ENCODE results near the gene NHLH2.

Gene NHLH2

DNA sequence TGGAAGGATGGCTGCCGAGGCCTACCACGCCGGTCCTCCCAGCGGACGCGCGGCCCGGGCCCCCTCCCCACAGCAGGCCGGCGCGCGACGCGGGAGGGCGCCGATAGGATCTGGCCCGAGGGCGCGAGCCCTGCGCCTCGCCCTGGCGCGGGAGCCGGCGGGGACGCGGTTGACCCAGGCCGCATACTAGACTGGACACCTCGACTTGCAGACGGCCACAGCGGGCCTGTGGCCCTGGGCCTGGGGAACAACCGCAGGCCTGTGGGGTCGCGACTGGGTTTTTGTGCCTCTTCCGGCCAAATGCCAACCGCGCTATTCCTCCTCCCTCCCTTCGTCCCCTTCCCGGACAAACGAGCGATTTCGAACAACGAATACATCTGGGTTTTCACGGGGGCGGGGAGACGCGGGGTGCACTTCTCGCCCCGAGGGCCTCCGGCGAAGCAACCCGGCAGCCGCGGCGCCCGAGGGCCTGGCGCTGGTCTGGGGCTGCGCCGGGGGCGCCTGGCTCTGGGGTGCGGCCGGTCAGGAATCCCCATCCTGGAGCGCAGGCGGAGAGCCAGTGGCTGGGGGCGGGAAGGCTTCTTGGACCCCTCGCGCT, 2.4 kb downstream of the NHLH2 start:
- in situ Hi-C loops (cut with MboI; ENCODE audit: low sequenced_read_pairs) = no loop called here

DNA sequence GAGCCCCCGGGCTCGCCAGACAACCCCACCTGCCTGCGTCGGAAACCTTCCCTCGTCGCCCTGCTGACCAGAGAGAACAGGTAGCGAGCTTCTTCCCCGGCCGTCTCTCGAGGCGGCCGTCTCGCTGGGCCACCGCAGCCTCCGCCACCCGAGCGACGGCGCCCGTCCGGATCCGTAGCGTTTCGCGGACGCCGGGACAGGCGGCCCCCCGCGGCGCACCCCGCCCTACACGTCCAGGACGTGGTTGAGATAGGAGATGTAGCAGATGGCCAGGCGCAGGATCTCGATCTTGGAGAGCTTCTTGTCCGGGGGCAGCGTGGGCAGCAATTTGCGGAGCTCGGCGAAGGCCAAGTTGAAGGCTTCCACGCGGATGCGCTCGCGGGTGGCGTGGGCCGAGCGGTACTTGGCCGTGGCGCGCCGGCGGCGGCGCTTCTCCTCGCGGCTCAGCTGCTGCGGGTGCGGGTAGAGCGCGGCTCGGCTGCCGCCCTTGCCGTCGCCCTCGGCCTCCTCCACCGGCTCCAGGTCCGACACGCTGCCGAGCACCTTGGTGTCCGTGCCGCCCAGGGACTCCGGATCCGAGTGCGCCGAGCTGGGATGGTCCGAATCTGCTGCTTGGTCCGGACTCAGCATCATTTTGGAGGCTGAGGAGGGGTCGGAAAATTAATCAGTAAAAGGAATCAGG, 3.0 kb downstream of the NHLH2 start:
- in situ Hi-C loops (cut with MboI; ENCODE audit: low sequenced_read_pairs) = no loop called here

DNA sequence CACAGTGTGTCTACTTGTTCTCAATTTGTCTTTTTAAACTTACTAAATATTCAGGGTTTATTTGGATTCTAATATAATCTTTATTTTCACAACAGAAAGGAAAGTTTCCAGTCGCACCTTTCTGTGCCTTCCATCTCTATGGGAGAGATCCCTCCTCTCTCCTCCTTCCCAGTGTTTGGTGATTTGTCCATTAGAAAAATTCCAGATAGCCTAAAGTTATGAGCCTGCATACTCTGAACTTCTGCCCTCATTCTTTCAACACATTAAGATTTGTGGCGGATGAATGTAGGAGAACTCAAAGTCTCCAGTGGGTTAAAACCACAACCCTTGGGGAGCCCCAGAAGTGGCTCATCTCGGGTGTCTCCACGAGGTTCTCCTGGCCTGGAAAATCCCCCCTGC, 3.6 kb downstream of the NHLH2 start:
- in situ Hi-C loops (cut with MboI; ENCODE audit: low sequenced_read_pairs) = no loop called here

DNA sequence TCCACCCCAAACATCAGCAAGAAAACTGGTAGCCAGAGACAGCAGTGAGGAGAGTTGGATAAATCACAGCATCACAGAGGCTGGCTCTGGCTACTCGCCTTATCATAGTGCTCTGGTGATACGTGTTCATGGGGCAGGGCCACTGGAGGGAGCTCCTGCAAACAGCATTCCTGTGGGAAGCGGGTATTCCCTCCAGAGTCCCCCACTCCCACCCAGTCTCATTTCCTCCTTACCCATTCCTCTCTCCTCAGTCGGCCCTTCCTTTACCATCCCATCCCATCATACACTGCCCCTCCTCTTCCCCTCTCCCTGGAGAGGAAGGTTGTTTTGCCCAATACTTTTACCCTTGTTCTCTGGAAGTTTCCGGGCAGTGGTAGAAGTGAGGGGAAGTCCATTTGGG, 7.1 kb downstream of the NHLH2 start:
- in situ Hi-C loops (cut with MboI; ENCODE audit: low sequenced_read_pairs) = no loop called here

DNA sequence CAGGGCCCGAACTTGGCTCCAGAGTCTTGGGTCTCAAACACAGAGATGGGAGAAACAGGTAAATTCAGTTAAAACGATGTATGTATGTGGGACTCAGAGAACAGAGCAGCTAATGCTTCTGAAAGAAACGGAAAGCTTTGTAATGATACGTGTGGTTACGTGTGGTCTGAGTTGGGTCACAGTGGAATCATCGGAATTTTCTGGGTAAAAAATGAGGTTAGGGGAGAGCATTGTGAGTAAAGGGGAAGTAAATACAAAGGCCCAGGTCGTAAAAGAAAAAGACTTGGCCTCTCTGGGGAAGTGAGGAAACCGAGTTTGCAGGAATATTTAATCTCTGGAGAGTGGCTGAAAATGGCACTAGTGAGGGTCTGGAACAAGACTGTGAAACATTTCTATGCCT, 8.3 kb downstream of the NHLH2 start:
- in situ Hi-C loops (cut with MboI; ENCODE audit: low sequenced_read_pairs) = no loop called here

DNA sequence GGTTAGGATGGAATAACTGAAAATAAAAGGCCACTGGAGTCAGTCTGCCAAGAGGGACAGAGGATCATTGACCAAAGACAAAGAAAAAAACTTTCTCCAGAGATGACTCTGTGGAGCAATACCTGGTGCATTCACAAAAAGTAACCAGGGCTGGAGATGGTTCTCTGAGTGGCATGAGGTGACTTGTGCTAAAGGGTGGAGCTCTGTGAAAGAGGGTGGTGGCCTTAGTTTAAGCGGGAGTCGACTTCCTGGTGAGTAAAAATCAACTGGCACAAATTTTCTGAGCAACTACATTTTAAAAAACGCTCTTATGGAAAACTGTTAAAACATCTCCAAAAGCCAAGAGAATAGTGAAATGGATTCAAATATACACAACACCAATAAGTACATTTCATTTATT, 10.0 kb downstream of the NHLH2 start:
- in situ Hi-C loops (cut with MboI; ENCODE audit: low sequenced_read_pairs) = no loop called here

DNA sequence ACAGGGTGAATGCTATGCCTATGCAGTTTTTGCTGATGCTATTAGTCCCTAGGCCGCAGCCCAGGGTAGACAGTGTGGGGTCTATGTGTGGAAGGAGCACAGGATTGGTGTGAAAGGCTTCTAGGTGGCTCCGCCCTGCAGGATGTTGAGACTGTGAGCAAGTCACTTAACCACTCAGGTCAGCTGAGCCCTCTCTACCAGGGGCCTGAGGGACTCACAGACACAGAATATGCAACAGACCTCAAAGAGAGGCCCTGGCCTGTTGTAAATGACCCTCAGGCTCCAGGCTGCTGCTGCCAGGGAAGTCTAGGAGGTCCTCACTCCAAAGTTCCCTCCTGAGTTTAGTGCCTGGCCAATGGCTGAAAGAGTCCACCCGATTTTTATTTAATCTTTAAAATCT, 11.0 kb downstream of the NHLH2 start:
- in situ Hi-C loops (cut with MboI; ENCODE audit: low sequenced_read_pairs) = no loop called here

DNA sequence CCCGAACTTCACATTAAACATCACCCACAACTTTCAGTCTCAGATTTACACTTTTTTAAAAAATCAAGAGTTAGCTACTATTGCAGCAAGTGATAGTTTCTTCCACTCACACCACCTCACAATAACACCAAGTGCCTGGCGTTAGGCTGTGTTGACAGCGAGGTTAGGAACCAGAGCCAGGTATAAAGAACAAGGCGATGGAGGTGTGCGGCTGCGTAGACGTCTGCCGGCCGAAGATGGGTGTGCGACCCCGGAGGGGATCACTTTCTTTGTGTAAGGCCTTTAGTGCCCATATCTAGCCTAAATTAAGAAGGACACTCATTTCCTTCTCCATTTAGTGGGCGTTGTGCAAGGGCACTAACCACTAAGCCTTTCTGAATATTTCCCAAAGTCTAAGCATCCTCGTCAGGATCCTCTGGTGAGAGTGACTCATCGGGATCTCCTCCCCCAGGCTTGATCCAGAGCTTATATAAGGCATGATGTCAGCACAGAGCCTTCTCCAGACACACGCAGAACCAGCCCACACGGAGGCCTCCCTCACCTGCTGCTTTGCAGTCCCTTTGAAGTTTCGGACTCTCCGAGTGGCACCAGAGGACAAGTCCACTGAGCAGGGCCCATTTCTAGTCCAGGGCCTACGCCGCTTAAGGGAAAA, 11.8 kb downstream of the NHLH2 start:
- in situ Hi-C loops (cut with MboI; ENCODE audit: low sequenced_read_pairs) = no loop called here

DNA sequence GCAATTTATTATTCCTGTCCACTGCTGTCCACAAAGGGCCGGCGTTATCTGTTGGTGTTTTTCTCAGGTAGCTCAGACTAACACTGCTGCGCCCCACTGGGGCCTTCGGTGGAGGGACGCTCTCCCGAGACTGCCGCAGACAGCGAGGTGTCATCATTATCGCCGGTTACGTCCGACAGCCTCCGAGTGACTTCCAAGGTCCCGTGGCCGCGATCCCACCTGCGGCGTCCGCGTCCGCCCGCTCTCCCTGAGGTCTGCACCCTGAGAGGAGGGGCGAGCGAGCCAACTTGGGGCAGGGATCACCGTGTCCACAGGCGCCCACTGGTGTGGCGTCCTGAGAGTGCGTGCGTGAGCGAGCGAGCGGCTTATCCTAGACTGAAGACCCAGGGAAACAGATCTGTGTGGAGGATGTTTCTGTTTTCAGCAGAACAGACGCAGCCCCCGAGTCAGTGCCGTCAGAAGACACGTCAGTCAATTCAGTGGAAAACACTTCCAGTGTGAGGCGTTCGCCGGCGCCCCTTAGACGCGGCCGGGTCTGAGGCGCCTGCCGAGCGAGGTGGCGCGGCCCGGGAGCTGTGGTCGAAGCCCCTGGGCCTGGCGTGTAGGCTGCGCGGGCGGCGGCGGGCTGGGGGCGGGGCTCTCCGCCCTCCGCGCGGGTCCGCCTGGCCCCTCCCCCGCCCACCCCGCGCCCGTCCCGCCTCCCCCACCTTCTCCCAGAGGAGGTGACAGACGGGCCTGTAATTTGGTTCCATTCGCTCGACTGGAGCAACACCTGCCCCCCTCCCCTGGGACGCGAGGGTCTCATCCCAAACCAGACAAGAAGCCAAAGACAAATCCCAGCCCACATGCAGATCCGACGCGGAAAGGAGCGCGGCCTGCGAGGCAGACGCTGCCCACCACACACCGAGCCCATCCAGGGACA, 12.6 kb downstream of the NHLH2 start:
- in situ Hi-C loops (cut with MboI; ENCODE audit: low sequenced_read_pairs) = no loop called here

DNA sequence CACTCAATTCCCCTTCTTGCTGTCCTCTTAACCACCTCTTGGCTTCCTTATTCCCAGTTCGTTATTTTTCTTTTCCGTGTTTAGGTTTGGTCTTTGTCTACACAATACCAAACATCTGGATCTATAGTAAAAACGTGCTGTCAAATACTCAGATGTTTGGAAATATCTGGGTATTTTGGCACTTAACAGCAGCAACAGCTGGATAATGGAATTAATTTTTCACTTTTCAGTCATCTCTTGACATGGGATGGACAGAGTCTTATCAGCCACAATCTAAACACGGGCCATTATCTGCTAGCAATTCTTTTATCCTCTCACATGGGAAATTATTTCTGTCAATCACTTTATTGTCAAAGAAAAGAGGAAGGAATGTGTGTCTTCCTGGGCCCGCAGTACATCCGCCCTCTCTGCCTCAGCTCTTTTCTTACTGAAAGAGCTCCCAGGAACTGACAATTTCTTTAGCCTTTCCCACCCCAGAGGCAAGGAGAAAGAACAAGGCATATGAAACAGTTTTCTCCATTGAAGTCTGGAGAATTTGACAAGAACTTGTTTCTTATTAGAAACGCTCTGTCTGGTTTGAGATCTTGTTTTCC, 13.4 kb downstream of the NHLH2 start:
- in situ Hi-C loops (cut with MboI; ENCODE audit: low sequenced_read_pairs) = no loop called here

DNA sequence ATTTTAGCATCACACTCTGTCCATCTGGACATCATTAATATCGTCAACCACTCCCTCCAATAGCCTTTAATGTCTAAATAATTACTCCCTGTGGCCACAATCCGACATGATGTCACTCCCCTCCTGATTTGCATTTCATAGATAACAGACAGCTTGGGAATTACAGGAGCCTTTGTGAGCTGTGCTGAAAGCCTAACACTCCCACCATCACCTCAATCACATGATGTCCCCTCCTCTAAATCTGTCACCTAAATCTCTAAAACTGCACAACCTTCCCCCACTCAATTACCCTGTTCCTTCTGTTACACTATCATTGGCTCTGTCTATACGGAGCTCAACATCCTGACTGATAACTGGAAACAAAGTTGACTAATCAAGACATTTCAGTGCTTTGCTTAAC, 14.3 kb downstream of the NHLH2 start:
- in situ Hi-C loops (cut with MboI; ENCODE audit: low sequenced_read_pairs) = no loop called here

DNA sequence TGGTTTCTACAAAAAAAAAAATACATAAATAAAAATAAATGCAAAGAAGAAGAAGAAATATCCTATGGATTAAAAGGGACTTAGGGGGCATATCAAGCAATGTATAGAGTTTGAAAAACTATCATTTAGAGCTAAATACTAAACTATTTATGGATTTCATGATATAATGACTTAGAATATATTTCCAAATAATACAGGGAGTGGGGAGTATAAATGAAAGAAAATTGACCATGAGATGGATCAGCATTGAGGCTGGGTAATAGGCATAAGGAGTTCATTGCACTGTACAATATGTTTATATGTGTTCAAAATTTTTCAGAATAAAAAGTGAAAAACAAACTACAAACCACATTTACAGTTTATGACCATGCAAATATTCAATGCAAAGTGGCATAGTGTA, 18.8 kb downstream of the NHLH2 start:
- in situ Hi-C loops (cut with MboI; ENCODE audit: low sequenced_read_pairs) = loop anchor here (25.0 kb wide), 1 partner anchor 165 kb away; the partner anchor contains the start of gene SLC22A15

DNA sequence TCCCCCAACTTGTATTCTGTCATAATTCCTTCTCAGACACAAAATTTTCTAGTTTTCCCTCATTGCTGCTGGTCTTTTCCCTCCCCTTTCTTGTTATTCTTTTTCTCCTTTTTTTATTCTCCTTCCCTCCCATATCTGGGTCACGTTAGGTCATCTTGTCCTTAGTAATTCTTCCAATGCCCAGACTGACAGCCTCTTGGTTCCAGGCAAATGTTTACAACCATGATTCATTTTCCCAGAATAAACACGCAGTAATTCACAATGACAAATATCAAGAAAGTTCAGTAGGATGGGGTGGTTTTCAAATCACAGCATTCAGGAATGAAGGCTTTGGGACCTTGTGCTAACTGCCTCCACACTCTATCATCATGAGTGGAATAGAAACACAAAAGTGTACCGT, 25.2 kb downstream of the NHLH2 start:
- in situ Hi-C loops (cut with MboI; ENCODE audit: low sequenced_read_pairs) = loop anchor here (25.0 kb wide), 1 partner anchor 172 kb away; the partner anchor contains the start of gene SLC22A15

DNA sequence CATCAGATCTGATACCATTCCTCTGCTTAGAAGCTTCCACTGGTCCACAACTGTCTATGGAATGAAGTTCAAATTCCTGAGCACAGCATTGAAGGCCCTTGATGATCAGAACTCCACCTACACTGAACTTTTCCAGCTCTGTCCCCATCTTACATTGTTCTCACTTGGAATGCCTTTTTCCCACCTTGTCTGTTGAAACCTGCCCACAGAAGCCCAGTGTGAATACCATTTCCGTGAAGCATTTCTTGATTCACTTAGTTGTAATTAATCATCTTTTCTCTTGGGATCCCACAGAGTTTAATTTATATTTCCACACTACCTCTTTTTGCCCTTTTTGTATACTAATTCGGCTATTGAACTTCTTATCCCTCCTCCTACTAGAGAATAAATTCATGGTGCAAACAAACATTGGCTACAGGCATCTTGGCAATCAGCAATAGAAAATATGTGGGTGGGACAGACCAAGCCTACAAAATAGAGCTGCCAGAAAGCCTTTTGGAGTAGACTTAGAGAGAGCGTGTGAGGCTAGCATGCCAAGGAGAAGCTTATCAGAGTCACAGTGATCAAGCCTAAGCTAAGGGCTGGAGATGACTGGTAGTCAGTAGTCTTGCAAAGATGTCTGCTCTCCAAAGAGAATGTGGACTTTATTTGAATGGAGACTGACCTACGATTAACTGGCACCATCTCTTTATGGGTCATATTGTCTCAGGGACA, 26.1 kb downstream of the NHLH2 start:
- in situ Hi-C loops (cut with MboI; ENCODE audit: low sequenced_read_pairs) = loop anchor here (25.0 kb wide), 1 partner anchor 172 kb away; the partner anchor contains the start of gene SLC22A15

DNA sequence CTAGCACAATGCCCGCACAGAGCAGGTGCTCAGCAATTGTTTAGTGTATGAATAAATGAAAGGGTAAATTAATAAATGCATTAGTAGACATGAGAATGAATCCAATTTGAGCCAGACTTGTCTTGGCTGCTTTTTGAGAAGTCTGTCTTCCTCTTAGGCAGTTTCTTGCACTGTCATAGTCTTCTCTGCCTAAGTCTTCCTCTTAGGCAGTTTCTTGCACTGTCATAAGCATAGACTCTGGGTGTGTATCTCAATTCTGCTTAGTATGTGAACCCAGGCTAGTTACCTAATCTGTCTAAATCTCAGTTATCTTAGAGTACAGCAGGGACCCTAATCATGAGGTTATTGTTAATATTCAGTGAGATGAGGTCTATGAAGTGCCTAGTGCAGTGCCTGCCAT, 27.2 kb downstream of the NHLH2 start:
- in situ Hi-C loops (cut with MboI; ENCODE audit: low sequenced_read_pairs) = loop anchor here (25.0 kb wide), 1 partner anchor 174 kb away; the partner anchor contains the start of gene SLC22A15

DNA sequence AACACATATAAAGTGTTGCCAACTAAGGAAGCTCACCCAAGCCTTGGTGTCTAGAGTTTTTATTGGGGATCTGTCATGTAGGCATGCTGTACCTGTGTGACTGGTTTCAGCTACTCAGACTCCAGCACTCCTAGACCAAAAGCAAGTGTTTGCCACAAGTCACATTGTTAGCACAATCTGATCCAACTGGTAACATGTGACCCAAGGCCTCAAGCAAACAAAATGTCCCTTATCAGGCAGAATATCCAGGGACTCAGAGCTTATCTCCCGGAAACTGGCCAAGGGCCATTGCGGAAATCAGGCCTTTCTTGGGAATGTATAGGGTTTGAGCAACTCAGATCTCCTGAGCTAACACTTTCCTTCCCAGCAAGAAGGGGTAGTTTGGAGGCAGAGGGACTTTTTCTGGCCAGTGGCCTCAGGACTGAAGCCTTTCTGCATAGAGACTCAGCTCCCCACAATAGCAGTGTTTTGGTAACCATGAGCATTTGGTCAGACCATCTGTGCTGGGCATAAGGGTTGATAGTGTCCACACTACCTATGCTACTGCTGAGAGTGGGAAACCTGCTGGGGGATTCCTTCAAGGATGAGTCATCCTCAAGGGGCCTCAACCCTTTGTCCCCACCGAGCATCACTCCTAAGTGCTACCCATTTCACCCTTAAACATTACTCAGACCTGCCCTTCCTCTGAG, 29.6 kb downstream of the NHLH2 start:
- in situ Hi-C loops (cut with MboI; ENCODE audit: low sequenced_read_pairs) = loop anchor here (25.0 kb wide), 1 partner anchor 176 kb away; the partner anchor contains the start of gene SLC22A15

DNA sequence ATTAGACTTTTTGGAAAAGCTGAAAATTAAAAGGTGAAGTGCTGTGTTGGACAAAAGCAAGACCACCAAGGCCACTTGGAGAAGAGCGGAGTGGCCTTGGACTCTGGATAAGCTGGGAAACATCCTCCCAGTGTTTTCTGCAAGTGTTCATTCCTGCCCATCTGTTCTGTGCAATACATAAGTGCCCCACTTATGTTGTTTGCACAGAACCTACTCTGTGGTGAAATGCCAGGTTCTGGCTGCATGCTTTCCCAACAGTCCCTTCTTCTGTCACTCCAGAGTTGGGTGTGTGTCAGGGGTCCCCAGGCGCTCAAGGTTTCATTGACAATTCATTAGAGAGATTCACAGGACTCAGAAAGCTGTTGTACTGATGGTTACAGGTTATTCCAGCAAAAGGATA, 30.3 kb downstream of the NHLH2 start:
- in situ Hi-C loops (cut with MboI; ENCODE audit: low sequenced_read_pairs) = loop anchor here (25.0 kb wide), 1 partner anchor 177 kb away; the partner anchor contains the start of gene SLC22A15

DNA sequence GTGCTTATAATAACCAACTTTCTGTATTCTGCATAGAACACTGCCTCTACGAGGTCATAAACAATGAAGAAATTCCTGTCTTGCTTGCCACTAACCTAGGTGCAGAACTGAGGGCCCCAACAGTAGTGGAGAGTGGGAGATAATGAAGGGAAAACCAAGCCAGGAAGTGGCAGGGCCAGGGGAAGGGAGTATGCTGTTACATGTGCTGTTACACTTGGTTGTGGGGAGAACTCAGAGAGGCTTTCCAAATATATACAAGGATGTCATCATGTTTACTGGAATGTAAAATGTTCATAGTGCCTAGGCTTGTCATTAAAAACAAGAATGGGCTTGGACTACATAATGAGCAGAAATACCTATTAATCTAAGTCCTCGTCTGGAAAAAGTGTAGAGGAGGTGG, 31.1 kb downstream of the NHLH2 start:
- in situ Hi-C loops (cut with MboI; ENCODE audit: low sequenced_read_pairs) = loop anchor here (25.0 kb wide), 1 partner anchor 177 kb away; the partner anchor contains the start of gene SLC22A15

DNA sequence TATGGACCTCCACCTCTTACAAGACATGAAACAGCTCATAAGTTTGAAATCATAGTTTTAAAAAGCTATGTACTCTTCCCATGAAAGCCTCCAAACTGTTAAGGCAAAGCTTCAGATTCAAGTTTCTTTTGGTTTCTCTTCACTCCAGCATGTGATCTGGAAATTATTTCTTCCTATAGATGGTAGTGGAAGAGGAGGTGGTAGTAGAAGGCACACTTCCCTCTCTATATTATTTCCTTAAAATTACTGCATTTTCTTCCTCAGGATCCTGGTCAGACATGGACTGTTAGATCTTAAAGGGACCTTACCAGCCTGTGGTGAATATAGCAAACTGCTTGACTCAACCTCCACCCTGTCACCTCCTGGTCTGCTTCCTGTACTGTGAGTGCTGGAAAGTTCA, 31.9 kb downstream of the NHLH2 start:
- in situ Hi-C loops (cut with MboI; ENCODE audit: low sequenced_read_pairs) = loop anchor here (25.0 kb wide), 1 partner anchor 178 kb away; the partner anchor contains the start of gene SLC22A15
